ENCODE results near the gene PCBP1. TPM values are rescaled to one million over a fixed set of nuclear protein-coding genes. Genes with fewer than 3 reads are reported as not detected.

PCBP1 gene
- total and polyA plus RNA-seq, 2 experiments from 2014 or later: 212 to 393 TPM

GRCh38 chr2:70043252-70043875 lies 43.9 kb upstream of the PCBP1 start:
- TF ChIP-seq EZH2phosphoT487 (IDR thresholded peaks at IDR 0.05; ENCODE audit: unreplicated experiment): no peak
- no peak for TF ChIP-seq JUNB (IDR thresholded peaks at IDR 0.05; ENCODE audit: unreplicated experiment)
- no peak for TF ChIP-seq STAT1 (IDR thresholded peaks at IDR 0.05; ENCODE audit: unreplicated experiment)
- TF ChIP-seq CREB1 (CRISPR knock-in tag; IDR thresholded peaks at IDR 0.05; ENCODE audit: low read depth): no peak
- no peak for TF ChIP-seq NANOG (IDR thresholded peaks at IDR 0.05; ENCODE audit: borderline replicate concordance)
- no peak for TF ChIP-seq ETS1 (IDR thresholded peaks at IDR 0.05)
- TF ChIP-seq, protein P1, sequence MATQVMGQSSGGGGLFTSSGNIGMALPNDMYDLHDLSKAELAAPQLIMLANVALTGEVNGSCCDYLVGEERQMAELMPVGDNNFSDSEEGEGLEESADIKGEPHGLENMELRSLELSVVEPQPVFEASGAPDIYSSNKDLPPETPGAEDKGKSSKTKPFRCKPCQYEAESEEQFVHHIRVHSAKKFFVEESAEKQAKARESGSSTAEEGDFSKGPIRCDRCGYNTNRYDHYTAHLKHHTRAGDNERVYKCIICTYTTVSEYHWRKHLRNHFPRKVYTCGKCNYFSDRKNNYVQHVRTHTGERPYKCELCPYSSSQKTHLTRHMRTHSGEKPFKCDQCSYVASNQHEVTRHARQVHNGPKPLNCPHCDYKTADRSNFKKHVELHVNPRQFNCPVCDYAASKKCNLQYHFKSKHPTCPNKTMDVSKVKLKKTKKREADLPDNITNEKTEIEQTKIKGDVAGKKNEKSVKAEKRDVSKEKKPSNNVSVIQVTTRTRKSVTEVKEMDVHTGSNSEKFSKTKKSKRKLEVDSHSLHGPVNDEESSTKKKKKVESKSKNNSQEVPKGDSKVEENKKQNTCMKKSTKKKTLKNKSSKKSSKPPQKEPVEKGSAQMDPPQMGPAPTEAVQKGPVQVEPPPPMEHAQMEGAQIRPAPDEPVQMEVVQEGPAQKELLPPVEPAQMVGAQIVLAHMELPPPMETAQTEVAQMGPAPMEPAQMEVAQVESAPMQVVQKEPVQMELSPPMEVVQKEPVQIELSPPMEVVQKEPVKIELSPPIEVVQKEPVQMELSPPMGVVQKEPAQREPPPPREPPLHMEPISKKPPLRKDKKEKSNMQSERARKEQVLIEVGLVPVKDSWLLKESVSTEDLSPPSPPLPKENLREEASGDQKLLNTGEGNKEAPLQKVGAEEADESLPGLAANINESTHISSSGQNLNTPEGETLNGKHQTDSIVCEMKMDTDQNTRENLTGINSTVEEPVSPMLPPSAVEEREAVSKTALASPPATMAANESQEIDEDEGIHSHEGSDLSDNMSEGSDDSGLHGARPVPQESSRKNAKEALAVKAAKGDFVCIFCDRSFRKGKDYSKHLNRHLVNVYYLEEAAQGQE (IDR thresholded peaks at IDR 0.05; ENCODE audit: unreplicated experiment): no peak
- TF ChIP-seq ZNF462 (CRISPR knock-in tag; IDR thresholded peaks at IDR 0.05): no peak
- TF ChIP-seq ZNF114 (CRISPR knock-in tag; IDR thresholded peaks at IDR 0.05): no peak
- TF ChIP-seq ZNF331 (CRISPR knock-in tag; IDR thresholded peaks at IDR 0.05; ENCODE audit: low read depth): no peak
- no peak for TF ChIP-seq POLR2AphosphoS5 (IDR thresholded peaks at IDR 0.05; ENCODE audit: low read depth)
- no peak for TF ChIP-seq EZH2 (IDR thresholded peaks at IDR 0.05; ENCODE audit: low read depth, unreplicated experiment)
- no peak for TF ChIP-seq CTCF (conservative IDR thresholded peaks at IDR 0.05; ENCODE audit: low read depth in 2 of 2)
- Mint-ChIP-seq H3K9me3 (no peaks in the 10 kb centered on the region), H3K27me3 (ENCODE audit: insufficient read depth, low read depth, poor library complexity) (no peaks in the 10 kb centered on the region), H3K36me3 (ENCODE audit: low read depth) (peaks cover 7% of the 10 kb centered on the region), H3K27ac (no peak overlapping the region), H3K4me3 (no peak overlapping the region), H3K4me1 (peaks cover 5% of the 10 kb centered on the region)
- Histone ChIP-seq H3K27ac (ENCODE audit: low read depth) (no peak overlapping the region), H3K27me3 (ENCODE audit: insufficient read depth) (no peaks in the 10 kb centered on the region), H4K20me1 (replicated peaks; ENCODE audit: insufficient read depth) (no peaks in the 10 kb centered on the region; the same call in 1 of the 2 replicates), H3K4me1 (ENCODE audit: insufficient read depth) (peaks cover 6% of the 10 kb centered on the region), H3K9me2 (ENCODE audit: insufficient read depth) (peaks cover 6% of the 10 kb centered on the region; the same call in 1 of the 2 replicates), H3F3A (replicated peaks; ENCODE audit: low read depth) (0 out of 2 replicates have a peak, but pooled peaks cover 10% of the 10 kb centered on the region), H3K36me3 (ENCODE audit: insufficient read depth) (no peaks in the 10 kb centered on the region; the same call in 1 of the 2 replicates), H2AFZ (no peak overlapping the region), H3K4me3 (no peak overlapping the region), H3K4me2 (no peak overlapping the region), H3K79me2 (replicated peaks; ENCODE audit: insufficient read depth) (no peaks in the 10 kb centered on the region)
- ATAC-seq (no peak), DNase-seq (ENCODE audit: low spot score) (no peak)
